ENCODE results near the gene ETS2. TPM values are rescaled to one million over a fixed set of nuclear protein-coding genes. Genes with fewer than 3 reads are reported as not detected.
A peak's percentile ranks its signal among the peaks of the same experiment; 100 is the strongest.

Gene ETS2
- total RNA-seq, 4 donors from 2014 or later: 51.6 to 201 (median 99.1) TPM

- ATAC-seq (ENCODE audit: low FRiP score) (no peak), DNase-seq (ENCODE audit: low spot score) (no peak)
- TF ChIP-seq CTCF (IDR thresholded peaks at IDR 0.05): no peak
Measured at GRCh38 chr21:38834725-38835124, 29.0 kb downstream of the ETS2 start.

GRCh38 chr21:38837806-38838461 lies 32.2 kb downstream of the ETS2 start:
- ATAC-seq (ENCODE audit: low FRiP score): no peak
- no peak for TF ChIP-seq CTCF (IDR thresholded peaks at IDR 0.05)
- DNase-seq (ENCODE audit: low spot score): no peak

- ATAC-seq (ENCODE audit: low FRiP score): no peak
- no peak for DNase-seq (ENCODE audit: low spot score)
- no peak for TF ChIP-seq CTCF (IDR thresholded peaks at IDR 0.05)
Measured at GRCh38 chr21:38838598-38839327, 33.0 kb downstream of the ETS2 start.

GRCh38 chr21:38839328-38840286 lies 33.9 kb downstream of the ETS2 start:
- TF ChIP-seq CTCF (IDR thresholded peaks at IDR 0.05): no peak
- no peak for DNase-seq (ENCODE audit: low spot score)
- peak; percentile 57 for ATAC-seq (ENCODE audit: low FRiP score)

- no peak for TF ChIP-seq CTCF (IDR thresholded peaks at IDR 0.05)
- DNase-seq (ENCODE audit: low spot score) (no peak), ATAC-seq (ENCODE audit: low FRiP score) (no peak)
Measured at GRCh38 chr21:38840456-38841300, 34.9 kb downstream of the ETS2 start.

GRCh38 chr21:38841472-38841871 lies 35.7 kb downstream of the ETS2 start:
- DNase-seq (ENCODE audit: low spot score): no peak
- no peak for TF ChIP-seq CTCF (IDR thresholded peaks at IDR 0.05)
- ATAC-seq (ENCODE audit: low FRiP score): no peak
